IMR-90 (cell line): ENCODE data around the gene SETD2.

ENCODE experiments used
- POLR2A ChIP-seq: IDR thresholded peaks from 2 replicates; pipeline ENCODE4 v1.6.1; 2012; ENCODE audit warnings: mild to moderate bottlenecking, low read depth, low read length
- TF ChIP-seq, protein P1 (sequence below): conservative IDR thresholded peaks from 2 replicates; pipeline ENCODE4 v1.5.1; 2012; ENCODE audit warnings: mild to moderate bottlenecking, low read depth, low read length, improper control_type of control experiment

DNA sequence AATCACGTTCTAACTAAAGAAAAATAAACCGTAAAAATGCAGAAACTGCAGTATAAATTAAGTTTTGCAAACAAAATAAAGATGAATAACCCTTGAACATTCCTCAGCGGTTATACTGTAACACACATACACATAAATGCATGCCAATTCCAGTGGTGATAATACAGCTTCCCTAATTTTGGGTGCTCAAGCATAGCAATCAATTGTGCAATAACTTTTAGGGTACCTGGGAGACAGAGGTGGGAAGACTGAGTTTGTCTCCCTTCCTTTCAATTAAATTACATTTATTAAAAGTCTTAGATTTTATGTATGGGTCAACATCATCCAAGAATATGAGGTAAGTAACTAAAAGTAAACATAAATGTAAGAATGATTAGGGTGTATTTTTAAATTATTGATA, 71.8 kb downstream of the SETD2 start:
- no peak for TF ChIP-seq POLR2A
- TF ChIP-seq, protein P1, sequence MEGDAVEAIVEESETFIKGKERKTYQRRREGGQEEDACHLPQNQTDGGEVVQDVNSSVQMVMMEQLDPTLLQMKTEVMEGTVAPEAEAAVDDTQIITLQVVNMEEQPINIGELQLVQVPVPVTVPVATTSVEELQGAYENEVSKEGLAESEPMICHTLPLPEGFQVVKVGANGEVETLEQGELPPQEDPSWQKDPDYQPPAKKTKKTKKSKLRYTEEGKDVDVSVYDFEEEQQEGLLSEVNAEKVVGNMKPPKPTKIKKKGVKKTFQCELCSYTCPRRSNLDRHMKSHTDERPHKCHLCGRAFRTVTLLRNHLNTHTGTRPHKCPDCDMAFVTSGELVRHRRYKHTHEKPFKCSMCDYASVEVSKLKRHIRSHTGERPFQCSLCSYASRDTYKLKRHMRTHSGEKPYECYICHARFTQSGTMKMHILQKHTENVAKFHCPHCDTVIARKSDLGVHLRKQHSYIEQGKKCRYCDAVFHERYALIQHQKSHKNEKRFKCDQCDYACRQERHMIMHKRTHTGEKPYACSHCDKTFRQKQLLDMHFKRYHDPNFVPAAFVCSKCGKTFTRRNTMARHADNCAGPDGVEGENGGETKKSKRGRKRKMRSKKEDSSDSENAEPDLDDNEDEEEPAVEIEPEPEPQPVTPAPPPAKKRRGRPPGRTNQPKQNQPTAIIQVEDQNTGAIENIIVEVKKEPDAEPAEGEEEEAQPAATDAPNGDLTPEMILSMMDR: no peak
